HepG2 (cell line): Measurements from ENCODE around the gene SIVA1. TPM values are rescaled to one million over a fixed set of nuclear protein-coding genes. Genes with fewer than 3 reads are reported as not detected.

Experiments
- CHCHD3 ChIP-seq: sonication (generic); formaldehyde crosslinking; IDR thresholded peaks from 2 replicates; pipeline ENCODE4 v1.8.0; 2022; ENCODE audit warnings: mild to moderate bottlenecking, missing genetic modification reagents, moderate library complexity
- DNMT1 ChIP-seq: sonication (generic); formaldehyde crosslinking; IDR thresholded peaks from 2 replicates; pipeline ENCODE4 v1.5.1; 2020; ENCODE audit warnings: mild to moderate bottlenecking, missing genetic modification reagents
- E2F1 ChIP-seq: sonication (generic); formaldehyde crosslinking; IDR thresholded peaks from 2 replicates; pipeline ENCODE4 v1.5.0; 2020; ENCODE audit warnings: missing genetic modification reagents
- ETS1 ChIP-seq: sonication (generic); formaldehyde crosslinking; IDR thresholded peaks from 2 replicates; pipeline ENCODE4 v1.4.0; 2020; ENCODE audit warnings: missing genetic modification reagents
- IRF2 ChIP-seq: IDR thresholded peaks from 2 replicates; pipeline ENCODE4 v1.6.1; 2018; ENCODE audit warnings: missing genetic modification reagents, missing compliant biosample characterization
- LCORL ChIP-seq, 2 experiments: fragments of 450-650 bp in 1 of 2; sonication (generic) in 1 of 2; formaldehyde crosslinking in 1 of 2; IDR thresholded peaks; 2 replicates each; pipeline versions ENCODE4 v1.5.0 to v1.6.1; 2017 to 2020; ENCODE audit warnings: antibody characterized with exemption in 1 of 2, missing genetic modification reagents in 1 of 2
- MBNL3 ChIP-seq: fragments of 250-450 bp; sonication (Bioruptor Pico); conservative IDR thresholded peaks from 2 replicates; pipeline ENCODE4 v1.8.0; 2022; ENCODE audit warnings: mild to moderate bottlenecking, inconsistent platforms
- SNAPC5 ChIP-seq: sonication (generic); formaldehyde crosslinking; IDR thresholded peaks from 2 replicates; pipeline ENCODE4 v1.8.1; 2023; ENCODE audit warnings: mild to moderate bottlenecking, missing genetic modification reagents, borderline replicate concordance
- TBX3 ChIP-seq: fragments of 450-650 bp; IDR thresholded peaks from 2 replicates; pipeline ENCODE4 v1.6.1; 2017; ENCODE audit warnings: antibody characterized with exemption, mild to moderate bottlenecking, inconsistent platforms, borderline replicate concordance
- THAP8 ChIP-seq: sonication (generic); formaldehyde crosslinking; IDR thresholded peaks from 2 replicates; pipeline ENCODE4 v1.5.1; 2020; ENCODE audit warnings: missing genetic modification reagents, mild to moderate bottlenecking, borderline replicate concordance
- ZFP37 ChIP-seq: sonication (generic); formaldehyde crosslinking; IDR thresholded peaks from 2 replicates; pipeline ENCODE4 v1.4.0; 2020; ENCODE audit warnings: missing genetic modification reagents, borderline replicate concordance
- ZNF136 ChIP-seq: sonication (generic); formaldehyde crosslinking; IDR thresholded peaks from 2 replicates; pipeline ENCODE4 v1.8.1; 2022; ENCODE audit warnings: low read depth, mild to moderate bottlenecking, moderate library complexity, missing genetic modification reagents
- ZNF552 ChIP-seq: sonication (generic); formaldehyde crosslinking; IDR thresholded peaks from 2 replicates; pipeline ENCODE4 v1.9.0; 2022; ENCODE audit warnings: missing genetic modification reagents, mild to moderate bottlenecking, borderline replicate concordance
- ZNF609 ChIP-seq: sonication (generic); formaldehyde crosslinking; IDR thresholded peaks from 2 replicates; pipeline ENCODE4 v1.4.0; 2020; ENCODE audit warnings: mild to moderate bottlenecking, missing genetic modification reagents, borderline replicate concordance
- ZNF749 ChIP-seq: sonication (generic); formaldehyde crosslinking; IDR thresholded peaks from 2 replicates; pipeline ENCODE4 v1.8.0; 2022; ENCODE audit warnings: mild to moderate bottlenecking, missing genetic modification reagents, moderate library complexity, borderline replicate concordance
- ZNF780A ChIP-seq: sonication (generic); formaldehyde crosslinking; IDR thresholded peaks from 2 replicates; pipeline ENCODE4 v1.8.0; 2022; ENCODE audit warnings: mild to moderate bottlenecking, missing genetic modification reagents, moderate library complexity
- ZNF839 ChIP-seq: sonication (generic); formaldehyde crosslinking; IDR thresholded peaks from 2 replicates; pipeline ENCODE4 v1.4.0; 2020; ENCODE audit warnings: missing genetic modification reagents, mild to moderate bottlenecking, borderline replicate concordance
- polyA plus RNA-seq, 8 experiments: library from polyadenylated mRNA; depleted of rRNA in 3 of 8; stranded (reverse) in 7 of 8; unstranded in 1 of 8; fragments of >200 nt; fragmentation: Illumina TruSeq in 4 of 8; extraction: Trizol in 4 of 8; gene quantifications; 2 replicates each; pipeline versions ENCODE4 v1.2.1 to v1.2.3, GENCODE V29; 2011 to 2016; ENCODE audit warnings: low read depth in 4 of 8, missing spikeins in 1 of 8, mixed read lengths in 1 of 8; ENCODE audit not compliant: insufficient read depth in 1 of 8
- total RNA-seq, 5 experiments: library from RNA; depleted of rRNA; stranded (reverse); fragments of >200 nt; fragmentation: Illumina TruSeq; extraction: Trizol; gene quantifications; 2 replicates each; pipeline ENCODE4 v1.2.3, GENCODE V29; 2016; ENCODE audit warnings: low read depth in 1 of 5

SIVA1 gene
- total and polyA plus RNA-seq, 2 of the 13 experiments (the other 11 are each of a cell fraction or from before 2014, with no cell fraction given): 123 to 186 TPM

- TF ChIP-seq LCORL (IDR thresholded peaks at IDR 0.05) (no peak), LCORL (CRISPR knock-in tag; IDR thresholded peaks at IDR 0.05) (peak; percentile 93), ZNF609 (CRISPR knock-in tag) (peak; percentile 74; the same call in 1 of the 2 replicates), E2F1 (CRISPR knock-in tag) (no peak), ZFP37 (no peak), DNMT1 (CRISPR knock-in tag) (no peak), ZNF136 (CRISPR knock-in tag) (0 out of 2 replicates have a peak, but pooled peaks have one; percentile 27), ZNF780A (CRISPR knock-in tag) (peak; percentile 61; the same call in 1 of the 2 replicates), SNAPC5 (CRISPR knock-in tag) (no peak), ETS1 (0 out of 2 replicates have a peak, but pooled peaks have one; percentile 45), CHCHD3 (CRISPR knock-in tag) (no peak), ZNF839 (CRISPR knock-in tag) (peak; percentile 69; the same call in 1 of the 2 replicates), MBNL3 (CRISPR knock-in tag) (no peak), TBX3 (no peak), ZNF552 (no peak), THAP8 (no peak), ZNF749 (CRISPR knock-in tag) (no peak), IRF2 (CRISPR knock-in tag) (peak; percentile 62)
Observed at GRCh38 chr14:104768437-104769323, 15.7 kb downstream of the SIVA1 start (continued).
